ENCODE data around the gene TSPAN18. TPM values are rescaled to one million over a fixed set of nuclear protein-coding genes. Genes with fewer than 3 reads are reported as not detected.

The TSPAN18 gene
- total and polyA plus RNA-seq, 8 donors, result 27.2 to 85.8 (median 63.7) TPM

- no peaks in the 10 kb centered on the region for H3K9me3 ChIP-seq
- ATAC-seq (no peak), DNase-seq (no peak)
- H3K27ac ChIP-seq, result no peak overlapping the region
- no peak overlapping the region for H3K4me3 ChIP-seq
- no peaks in the 10 kb centered on the region for H3K36me3 ChIP-seq
- H3K4me1 ChIP-seq, result peaks cover 10 to 19% of the 10 kb centered on the region in 2 donors
- no peak for TF ChIP-seq CTCF (IDR thresholded peaks at IDR 0.05)
- intact Hi-C loops (cut with DNase I), result no loop called here
- H3K27me3 ChIP-seq, result no peaks in the 10 kb centered on the region
These were observed 44.5 kb downstream of the TSPAN18 start for GRCh38 chr11:44771252-44771734.

- Histone ChIP-seq H3K4me1 (peaks cover 10 to 14% of the 10 kb centered on the region in 2 donors), H3K27me3 (no peaks in the 10 kb centered on the region), H3K36me3 (no peaks in the 10 kb centered on the region), H3K4me3 (no peak overlapping the region), H3K9me3 (no peaks in the 10 kb centered on the region), H3K27ac (no peak overlapping the region)
- DNase-seq (no peak), ATAC-seq (no peak)
- no peak for TF ChIP-seq CTCF (IDR thresholded peaks at IDR 0.05)
- intact Hi-C loops (cut with DNase I), result no loop called here
These were observed 45.1 kb downstream of the TSPAN18 start for GRCh38 chr11:44771841-44772240.

DNA sequence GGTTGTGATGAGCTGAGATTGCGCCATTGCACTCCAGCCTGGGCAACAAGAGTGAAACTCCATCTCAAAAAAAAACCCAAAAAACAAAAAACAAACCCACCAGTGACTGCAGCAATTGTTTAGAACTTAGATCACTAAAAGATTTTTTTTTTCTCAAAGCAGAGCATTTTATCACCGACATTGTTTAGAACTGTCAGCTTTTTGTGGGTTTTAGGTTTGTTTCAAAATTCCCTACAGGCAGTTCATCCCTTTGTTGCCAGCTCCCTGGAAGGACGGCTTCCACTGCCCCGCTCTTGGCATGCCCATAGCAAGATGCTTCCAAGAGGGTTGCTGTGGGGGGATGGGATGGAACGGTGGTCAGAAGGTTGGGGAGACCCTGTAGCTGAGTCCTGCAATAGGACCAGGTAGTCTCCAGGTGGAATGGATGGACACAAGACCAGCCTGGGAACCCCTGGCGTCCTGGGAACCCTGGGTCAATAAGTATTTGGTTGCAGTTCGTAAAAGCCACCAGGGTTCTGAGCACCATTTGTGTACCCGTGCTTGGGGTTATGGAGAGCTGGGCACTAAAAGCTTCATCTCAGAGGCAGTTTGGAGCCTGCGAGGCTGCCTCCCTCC lies 46.7 kb downstream of the TSPAN18 start:
- Histone ChIP-seq H3K4me1 (peaks cover 8 to 10% of the 10 kb centered on the region in 2 donors), H3K9me3 (no peaks in the 10 kb centered on the region), H3K27ac (peak overlapping the region in 1 of 2 donors; percentile 28), H3K36me3 (no peaks in the 10 kb centered on the region), H3K4me3 (no peak overlapping the region), H3K27me3 (no peaks in the 10 kb centered on the region)
- intact Hi-C loops (cut with DNase I), result no loop called here
- ATAC-seq, result no peak
- no peak for TF ChIP-seq CTCF (IDR thresholded peaks at IDR 0.05)
- no peak for DNase-seq

GRCh38 chr11:44774108-44774507 lies 47.3 kb downstream of the TSPAN18 start:
- ATAC-seq (no peak), DNase-seq (no peak)
- no peaks in the 10 kb centered on the region for H3K9me3 ChIP-seq
- peaks cover 8 to 10% of the 10 kb centered on the region in 2 donors for H3K4me1 ChIP-seq
- H3K4me3 ChIP-seq, result no peak overlapping the region
- H3K27me3 ChIP-seq, result no peaks in the 10 kb centered on the region
- H3K27ac ChIP-seq, result peak overlapping the region in 1 of 2 donors; percentile 28
- intact Hi-C loops (cut with DNase I), result no loop called here
- no peaks in the 10 kb centered on the region for H3K36me3 ChIP-seq
- TF ChIP-seq CTCF (IDR thresholded peaks at IDR 0.05), result no peak

GRCh38 chr11:44774731-44775130 lies 48.0 kb downstream of the TSPAN18 start:
- Histone ChIP-seq H3K27me3 (no peaks in the 10 kb centered on the region), H3K27ac (peak overlapping the region in 1 of 2 donors; percentile 28), H3K4me1 (peaks cover 8 to 10% of the 10 kb centered on the region in 2 donors), H3K4me3 (no peak overlapping the region), H3K36me3 (no peaks in the 10 kb centered on the region), H3K9me3 (no peaks in the 10 kb centered on the region)
- no peak for ATAC-seq
- no peak for TF ChIP-seq CTCF (IDR thresholded peaks at IDR 0.05)
- intact Hi-C loops (cut with DNase I), result no loop called here
- DNase-seq, result no peak
